GM23248 (cell line): Measurements from ENCODE around the gene IL36RN. TPM values are rescaled to one million over a fixed set of nuclear protein-coding genes. Genes with fewer than 3 reads are reported as not detected.
A peak's percentile ranks its signal among the peaks of the same experiment; 100 is the strongest.

ENCODE experiments used
- DNase-seq: peaks from one replicate; pipeline ENCODE4 v3.0.0-alpha.2; 2015
- H2AFZ ChIP-seq: fragments of 200-600 bp; sonication (generic); 2 replicates; pipeline ENCODE4 v1.6.1; 2016; ENCODE audit warnings: antibody characterized with exemption
- H3F3A ChIP-seq: fragments of 200-600 bp; sonication (generic); 2 replicates; pipeline ENCODE4 v1.6.1; 2016; ENCODE audit warnings: mild to moderate bottlenecking, antibody characterized with exemption, mixed run types; ENCODE audit not compliant: insufficient read depth
- H3K27ac ChIP-seq: fragments of 200-600 bp; sonication (generic); 2 replicates; pipeline ENCODE4 v1.5.1; 2016; ENCODE audit warnings: mild to moderate bottlenecking
- H3K27me3 ChIP-seq: fragments of 200-600 bp; sonication (generic); replicated peaks from 2 replicates; pipeline ENCODE4 v1.6.1; 2016; ENCODE audit warnings: mild to moderate bottlenecking; ENCODE audit not compliant: insufficient read depth
- H3K36me3 ChIP-seq: fragments of 200-600 bp; sonication (generic); 2 replicates; pipeline ENCODE4 v1.6.1; 2016; ENCODE audit warnings: low read depth, mild to moderate bottlenecking
- H3K4me1 ChIP-seq: fragments of 200-600 bp; sonication (generic); 2 replicates; pipeline ENCODE4 v1.6.1; 2016; ENCODE audit warnings: mild to moderate bottlenecking; ENCODE audit not compliant: insufficient read depth
- H3K4me2 ChIP-seq: fragments of 200-600 bp; sonication (generic); one replicate; pipeline ENCODE4 v1.6.1; 2016; ENCODE audit warnings: mild to moderate bottlenecking; ENCODE audit not compliant: unreplicated experiment
- H3K4me3 ChIP-seq: fragments of 200-600 bp; sonication (generic); 2 replicates; pipeline ENCODE4 v1.5.1; 2016; ENCODE audit warnings: mild to moderate bottlenecking
- H3K79me2 ChIP-seq: fragments of 200-600 bp; sonication (generic); 2 replicates; pipeline ENCODE4 v1.6.1; 2016; ENCODE audit warnings: mild to moderate bottlenecking; ENCODE audit not compliant: insufficient read depth
- H3K9ac ChIP-seq: fragments of 200-600 bp; sonication (generic); 2 replicates; pipeline ENCODE4 v1.6.1; 2016; ENCODE audit warnings: mild to moderate bottlenecking
- H3K9me2 ChIP-seq: fragments of 200-600 bp; sonication (generic); 2 replicates; pipeline ENCODE4 v1.6.1; 2016; ENCODE audit warnings: mixed run types, mild to moderate bottlenecking, moderate library complexity; ENCODE audit not compliant: insufficient read depth
- H3K9me3 ChIP-seq: fragments of 200-600 bp; sonication (generic); one replicate; pipeline ENCODE4 v1.6.1; 2017; ENCODE audit warnings: low read depth
- H4K20me1 ChIP-seq: fragments of 200-600 bp; sonication (generic); 2 replicates; pipeline ENCODE4 v1.6.0; 2016; ENCODE audit not compliant: insufficient read depth
- EZH2 ChIP-seq: fragments of 200-600 bp; sonication (generic); IDR thresholded peaks from 2 replicates; pipeline ENCODE4 v1.6.1; 2018; ENCODE audit warnings: antibody characterized with exemption, mild to moderate bottlenecking; ENCODE audit not compliant: insufficient read depth, poor library complexity, severe bottlenecking
- EZH2phosphoT487 ChIP-seq: fragments of 200-600 bp; sonication (generic); IDR thresholded peaks from 2 replicates; pipeline ENCODE4 v1.6.1; 2018; ENCODE audit warnings: antibody characterized with exemption, moderate library complexity, mild to moderate bottlenecking, low read depth; ENCODE audit not compliant: insufficient read depth
- WGBS, 2 experiments: methylation state at CpG; one replicate each; pipeline ENCODE4 v1.1.6; 2015 to 2017; ENCODE audit warnings: low lambda C conversion rate in 2 of 2, low coverage in 1 of 2; ENCODE audit errors: missing lambda C conversion rate in 2 of 2; 5-methylcytosine and 5-hydroxymethylcytosine counted together
- in situ Hi-C: fragments of 300-500 bp; cut with MboI; formaldehyde crosslinking; loops from 2 replicates; pipeline ENCODE4 v1.15.0; 2020
- polyA plus RNA-seq: library from polyadenylated mRNA; unstranded; fragments of >200 nt; fragmentation: Nextera tagmentation; extraction: Ambion mirVana; gene quantifications from 2 replicates; pipeline ENCODE4 v1.2.1, GENCODE V29; 2016
- total RNA-seq: library from RNA; depleted of rRNA; stranded (reverse); fragments of >200 nt; shearing (Covaris generic); gene quantifications from 2 replicates; pipeline ENCODE4 v1.2.3, GENCODE V29; 2014

The IL36RN gene
- total and polyA plus RNA-seq, 2 experiments from 2014 or later: not detected

DNA sequence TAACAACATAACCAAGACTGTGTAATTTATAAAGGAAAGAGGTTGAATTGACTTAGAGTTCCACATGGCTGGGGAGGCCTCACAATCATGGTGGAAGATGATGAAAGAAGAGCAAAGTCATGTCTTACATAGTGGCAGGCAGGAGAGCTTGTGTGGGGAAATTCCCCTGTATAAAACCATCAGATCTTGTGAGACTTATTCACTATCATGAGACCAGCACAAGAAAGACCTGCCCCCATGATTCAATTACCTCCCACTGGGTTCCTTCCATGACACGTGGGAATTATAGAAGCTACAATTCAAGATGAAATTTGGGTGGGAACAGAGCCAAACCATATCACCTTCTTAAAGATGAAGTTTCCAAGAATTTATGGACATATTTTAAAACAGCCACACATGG is 2.5 kb upstream of the IL36RN start:
- 7 to 8% methylated on average over 1 of the region's 1 CpG for WGBS, 2 experiments
- Histone ChIP-seq H3K4me3 (no peak overlapping the region), H3K27ac (no peak overlapping the region), H3K4me1 (0 out of 2 replicates have a peak, but pooled peaks cover 5% of the 10 kb centered on the region), H3F3A (no peaks in the 10 kb centered on the region), H3K36me3 (no peaks in the 10 kb centered on the region), H3K9me3 (no peaks in the 10 kb centered on the region), H2AFZ (no peak overlapping the region), H3K4me2 (no peak overlapping the region), H3K27me3 (peaks cover 27% of the 10 kb centered on the region), H3K9me2 (no peaks in the 10 kb centered on the region), H3K9ac (no peak overlapping the region), H3K79me2 (no peaks in the 10 kb centered on the region), H4K20me1 (no peaks in the 10 kb centered on the region)
- no peak for TF ChIP-seq EZH2
- DNase-seq: no peak
- in situ Hi-C loops: no loop called here

DNA sequence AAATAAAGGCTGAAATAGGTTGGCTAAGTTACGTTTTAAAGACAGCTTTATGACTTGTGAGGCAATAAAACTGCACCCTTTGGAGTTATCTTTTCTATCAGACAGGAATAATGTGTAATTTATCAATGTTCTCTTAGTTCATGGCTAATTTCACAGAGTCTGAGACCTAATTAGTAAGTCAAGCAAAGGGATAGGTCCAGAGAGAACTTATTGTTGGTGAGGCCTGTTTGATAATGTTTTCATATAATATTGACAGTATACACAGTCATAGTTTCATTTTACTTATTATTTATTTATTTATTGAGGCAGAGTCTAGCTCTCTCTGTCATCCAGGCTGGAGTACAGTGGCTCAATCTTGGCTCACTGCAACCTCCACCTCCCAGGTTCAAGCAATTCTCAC is 1.9 kb upstream of the IL36RN start:
- Histone ChIP-seq H3K36me3 (no peaks in the 10 kb centered on the region), H3K79me2 (no peaks in the 10 kb centered on the region), H4K20me1 (no peaks in the 10 kb centered on the region), H3K4me1 (0 out of 2 replicates have a peak, but pooled peaks cover 5% of the 10 kb centered on the region), H3F3A (no peaks in the 10 kb centered on the region), H3K9me2 (no peaks in the 10 kb centered on the region), H2AFZ (no peak overlapping the region), H3K9me3 (no peaks in the 10 kb centered on the region), H3K27me3 (peaks cover 25% of the 10 kb centered on the region), H3K9ac (no peak overlapping the region), H3K4me2 (no peak overlapping the region), H3K27ac (no peak overlapping the region), H3K4me3 (no peak overlapping the region)
- in situ Hi-C loops: no loop called here
- TF ChIP-seq EZH2phosphoT487 (no peak), EZH2 (no peak)
- WGBS, 2 experiments: 12 to 17% methylated on average over 1 of the region's 1 CpG
- no peak for DNase-seq

DNA sequence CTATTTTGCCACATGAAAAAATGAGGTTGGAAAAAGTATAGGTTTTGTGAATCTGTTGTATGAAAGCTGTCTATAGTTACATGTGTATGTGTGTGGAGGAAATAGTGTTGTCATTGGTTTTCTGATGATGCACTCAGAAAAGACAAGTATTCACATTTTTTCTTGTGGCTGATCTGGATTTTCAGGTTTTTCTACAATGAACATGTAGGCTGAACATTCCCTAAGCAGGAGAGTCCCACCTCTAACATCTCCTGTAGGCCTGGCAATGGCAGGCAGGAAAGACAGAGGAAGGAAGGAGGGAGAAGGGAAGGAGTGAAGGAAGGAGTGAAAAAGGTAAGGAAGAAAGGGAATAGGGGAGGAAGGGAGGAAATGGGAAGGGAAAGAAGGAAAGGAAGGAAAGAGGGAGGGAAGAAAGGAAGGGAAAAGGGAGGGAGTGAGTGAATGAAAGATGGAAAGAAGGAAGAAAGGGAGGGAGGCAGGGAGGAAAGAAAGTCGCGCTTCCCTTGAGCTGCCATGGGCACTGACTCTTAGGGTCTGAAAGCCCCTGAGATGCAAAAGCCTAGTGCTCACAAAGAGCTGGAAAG is 495 bp upstream of the IL36RN start:
- H3K4me2 ChIP-seq: no peak overlapping the region
- no peaks in the 10 kb centered on the region for H3F3A ChIP-seq
- H3K4me1 ChIP-seq: 0 out of 2 replicates have a peak, but pooled peaks cover 5% of the 10 kb centered on the region
- H3K27me3 ChIP-seq: peaks cover 17% of the 10 kb centered on the region
- no peak for TF ChIP-seq EZH2
- no peak for TF ChIP-seq EZH2phosphoT487
- H3K9ac ChIP-seq: no peak overlapping the region
- no peak overlapping the region for H2AFZ ChIP-seq
- H3K36me3 ChIP-seq: no peaks in the 10 kb centered on the region
- in situ Hi-C loops: no loop called here
- 69 to 100% methylated on average over 1 to 2 of the region's 2 CpGs for WGBS, 2 experiments
- no peaks in the 10 kb centered on the region for H3K9me2 ChIP-seq
- H3K79me2 ChIP-seq: no peaks in the 10 kb centered on the region
- H3K9me3 ChIP-seq: no peaks in the 10 kb centered on the region
- H3K4me3 ChIP-seq: no peak overlapping the region
- H3K27ac ChIP-seq: no peak overlapping the region
- no peaks in the 10 kb centered on the region for H4K20me1 ChIP-seq
- DNase-seq: no peak

DNA sequence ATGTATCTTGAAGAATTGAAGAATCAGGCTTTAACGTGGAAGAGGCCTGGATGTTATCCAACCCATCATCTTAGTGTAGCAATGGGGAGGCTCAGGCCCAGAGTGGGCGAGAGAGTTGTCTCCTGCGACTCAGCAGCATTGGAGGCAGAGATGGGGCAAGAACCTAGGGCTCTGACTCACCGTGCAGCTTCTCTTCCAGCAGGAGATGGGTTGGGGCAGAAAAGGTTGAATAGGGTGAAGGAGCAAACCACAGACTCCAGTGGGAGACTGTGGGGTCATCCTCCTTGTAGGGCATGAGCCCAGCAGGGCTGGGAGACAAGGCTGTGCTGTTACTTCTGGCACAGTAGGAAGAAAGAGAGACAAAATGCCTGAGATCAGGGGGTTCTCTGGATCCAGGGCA is 1.4 kb downstream of the IL36RN start:
- no peak overlapping the region for H3K27ac ChIP-seq
- DNase-seq: peak; percentile 64

DNA sequence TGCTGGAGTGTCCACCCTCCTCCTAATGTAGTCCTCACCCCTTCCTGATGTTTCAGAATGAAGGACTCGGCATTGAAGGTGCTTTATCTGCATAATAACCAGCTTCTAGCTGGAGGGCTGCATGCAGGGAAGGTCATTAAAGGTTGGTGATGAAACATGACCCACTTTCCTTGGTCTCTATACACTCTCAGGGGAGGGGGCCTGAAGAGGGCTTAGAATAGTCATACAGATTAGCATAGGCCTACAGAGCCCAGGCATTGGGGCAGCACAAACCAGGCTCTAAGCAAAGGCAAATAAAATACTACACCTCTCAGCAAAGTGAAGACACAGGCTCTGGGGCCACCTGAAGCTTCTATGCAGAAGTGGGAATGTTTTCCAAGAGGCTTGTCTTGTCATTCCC is 1.8 kb downstream of the IL36RN start:
- TF ChIP-seq EZH2 (no peak), EZH2phosphoT487 (no peak)
- H3F3A ChIP-seq: no peaks in the 10 kb centered on the region
- H3K36me3 ChIP-seq: no peaks in the 10 kb centered on the region
- 0 out of 2 replicates have a peak, but pooled peaks cover 5% of the 10 kb centered on the region for H3K4me1 ChIP-seq
- in situ Hi-C loops: no loop called here
- no peaks in the 10 kb centered on the region for H3K9me2 ChIP-seq
- H3K27me3 ChIP-seq: peaks cover 22% of the 10 kb centered on the region
- H4K20me1 ChIP-seq: no peaks in the 10 kb centered on the region
- no peak for DNase-seq
- no peak overlapping the region for H3K27ac ChIP-seq
- no peak overlapping the region for H3K4me3 ChIP-seq
- 10 to 11% methylated on average over 1 of the region's 1 CpG for WGBS, 2 experiments
- H3K4me2 ChIP-seq: no peak overlapping the region
- H3K9me3 ChIP-seq: no peaks in the 10 kb centered on the region
- H3K9ac ChIP-seq: no peak overlapping the region
- H2AFZ ChIP-seq: no peak overlapping the region
- no peaks in the 10 kb centered on the region for H3K79me2 ChIP-seq

More for the DNA sequence above, 1.4 kb downstream of the IL36RN start:
- no peak overlapping the region for H3K9ac ChIP-seq
- no peak overlapping the region for H3K4me3 ChIP-seq
- 24 to 27% methylated on average over 4 of the region's 4 CpGs for WGBS, 2 experiments
- in situ Hi-C loops: no loop called here
- H3F3A ChIP-seq: no peaks in the 10 kb centered on the region
- no peaks in the 10 kb centered on the region for H3K36me3 ChIP-seq
- no peaks in the 10 kb centered on the region for H4K20me1 ChIP-seq
- H3K79me2 ChIP-seq: no peaks in the 10 kb centered on the region
- no peak overlapping the region for H2AFZ ChIP-seq
- H3K4me2 ChIP-seq: no peak overlapping the region
- no peak for TF ChIP-seq EZH2phosphoT487
- TF ChIP-seq EZH2: no peak
- H3K9me3 ChIP-seq: no peaks in the 10 kb centered on the region
- no peaks in the 10 kb centered on the region for H3K9me2 ChIP-seq
- H3K27me3 ChIP-seq: peaks cover 22% of the 10 kb centered on the region
- 0 out of 2 replicates have a peak, but pooled peaks cover 5% of the 10 kb centered on the region for H3K4me1 ChIP-seq
